GM23338 (cell line): ENCODE measurements around the gene GPR171. TPM values are rescaled to one million over a fixed set of nuclear protein-coding genes. Genes with fewer than 3 reads are reported as not detected.

Experiments
- ATAC-seq: fragments of 200-7000 bp; cut with Tn5 transposase; 3 replicates; pipeline ENCODE4 v1.9.1; 2020
- DNase-seq: peaks from one replicate; pipeline ENCODE4 v3.0.0-alpha.2; 2015; ENCODE audit warnings: low spot score
- H2AFZ ChIP-seq: fragments of 200-600 bp; sonication (generic); 2 replicates; pipeline ENCODE4 v1.8.0; 2016; ENCODE audit warnings: antibody characterized with exemption, mild to moderate bottlenecking, moderate library complexity
- H3F3A ChIP-seq: fragments of 200-600 bp; sonication (generic); replicated peaks from 2 replicates; pipeline ENCODE4 v1.8.0; 2017; ENCODE audit warnings: antibody characterized with exemption, mixed run types, low read depth
- H3K27ac ChIP-seq: fragments of 200-600 bp; sonication (generic); 2 replicates; pipeline ENCODE4 v1.6.1; 2016; ENCODE audit warnings: low read depth
- H3K27me3 ChIP-seq: fragments of 200-600 bp; sonication (generic); 2 replicates; pipeline ENCODE4 v1.8.0; 2016; ENCODE audit warnings: mild to moderate bottlenecking, mixed run types, moderate library complexity; ENCODE audit not compliant: insufficient read depth
- H3K36me3 ChIP-seq: fragments of 200-600 bp; sonication (generic); 2 replicates; pipeline ENCODE4 v1.8.0; 2016; ENCODE audit warnings: mild to moderate bottlenecking; ENCODE audit not compliant: insufficient read depth
- H3K4me1 ChIP-seq: fragments of 200-600 bp; sonication (generic); 2 replicates; pipeline ENCODE4 v1.8.0; 2016; ENCODE audit warnings: mild to moderate bottlenecking, moderate library complexity; ENCODE audit not compliant: insufficient read depth
- H3K4me2 ChIP-seq: fragments of 200-600 bp; sonication (generic); 2 replicates; pipeline ENCODE4 v1.7.1; 2017; ENCODE audit warnings: mixed run types
- H3K4me3 ChIP-seq: fragments of 200-600 bp; sonication (generic); 2 replicates; pipeline ENCODE4 v1.6.1; 2016; ENCODE audit warnings: mixed run types
- H3K79me2 ChIP-seq: fragments of 200-600 bp; sonication (generic); replicated peaks from 2 replicates; pipeline ENCODE4 v1.8.0; 2017; ENCODE audit warnings: mild to moderate bottlenecking; ENCODE audit not compliant: insufficient read depth
- H3K9me2 ChIP-seq: fragments of 200-600 bp; sonication (generic); 2 replicates; pipeline ENCODE4 v1.8.0; 2017; ENCODE audit not compliant: insufficient read depth
- H4K20me1 ChIP-seq: fragments of 200-600 bp; sonication (generic); replicated peaks from 2 replicates; pipeline ENCODE4 v1.8.0; 2017; ENCODE audit warnings: mild to moderate bottlenecking; ENCODE audit not compliant: insufficient read depth
- H3K27ac Mint-ChIP-seq: 2 replicates; pipeline ENCODE4 v1.8.0; 2020; ENCODE audit warnings: inconsistent platforms, mild to moderate bottlenecking, moderate library complexity, mixed read lengths
- H3K27me3 Mint-ChIP-seq: 3 replicates; pipeline ENCODE4 v1.8.0; 2022; ENCODE audit warnings: low read depth, mild to moderate bottlenecking, moderate library complexity, mixed read lengths, inconsistent platforms; ENCODE audit not compliant: insufficient read depth, poor library complexity
- H3K36me3 Mint-ChIP-seq: 3 replicates; pipeline ENCODE4 v1.8.0; 2021; ENCODE audit warnings: low read depth, mild to moderate bottlenecking, inconsistent platforms, moderate library complexity, mixed read lengths
- H3K4me1 Mint-ChIP-seq: 3 replicates; pipeline ENCODE4 v1.8.0; 2020; ENCODE audit warnings: mild to moderate bottlenecking, inconsistent platforms, mixed read lengths
- H3K4me3 Mint-ChIP-seq: 3 replicates; pipeline ENCODE4 v1.8.0; 2021; ENCODE audit warnings: moderate library complexity, mild to moderate bottlenecking, inconsistent platforms, mixed read lengths
- H3K9me3 Mint-ChIP-seq: 3 replicates; pipeline ENCODE4 v1.8.0; 2020; ENCODE audit warnings: moderate library complexity, mild to moderate bottlenecking, inconsistent platforms, mixed read lengths
- EZH2phosphoT487 ChIP-seq: fragments of 200-600 bp; sonication (generic); IDR thresholded peaks from one replicate; pipeline ENCODE4 v1.8.1; 2018; ENCODE audit warnings: antibody characterized with exemption; ENCODE audit not compliant: unreplicated experiment
- JUNB ChIP-seq: IDR thresholded peaks from one replicate; pipeline ENCODE4 v1.6.1; 2016; ENCODE audit warnings: antibody characterized with exemption; ENCODE audit not compliant: unreplicated experiment
- POLR2AphosphoS5 ChIP-seq: IDR thresholded peaks from 2 replicates; pipeline ENCODE4 v1.6.1; 2016; ENCODE audit warnings: antibody characterized with exemption, low read depth
- ZNF331 ChIP-seq: fragments of 250-450 bp; sonication (Bioruptor Pico); IDR thresholded peaks from 2 replicates; pipeline ENCODE4 v1.5.0; 2020; ENCODE audit warnings: low read depth, mild to moderate bottlenecking, moderate library complexity
- polyA plus RNA-seq: library from polyadenylated mRNA; unstranded; fragments of >200 nt; fragmentation: Nextera tagmentation; extraction: Ambion mirVana; gene quantifications from 2 replicates; pipeline ENCODE4 v1.2.1, GENCODE V29; 2016
- total RNA-seq: library from RNA; depleted of rRNA; stranded (reverse); fragments of >200 nt; shearing (Covaris generic); gene quantifications from 2 replicates; pipeline ENCODE4 v1.2.3, GENCODE V29; 2014
- TF ChIP-seq, protein P1 (sequence below), 2 experiments: fragments of 200-600 bp in 1 of 2; sonication (generic) in 1 of 2; conservative IDR thresholded peaks; 2 replicates each; pipeline versions ENCODE4 v1.5.1 to v1.6.1; 2016 to 2017; ENCODE audit warnings: antibody characterized with exemption in 2 of 2, low read depth in 2 of 2, mild to moderate bottlenecking in 2 of 2, moderate library complexity in 1 of 2
- TF ChIP-seq, protein P2 (sequence below): IDR thresholded peaks from 2 replicates; pipeline ENCODE4 v1.6.1; 2016; ENCODE audit warnings: antibody characterized with exemption
- TF ChIP-seq, protein P3 (sequence below): fragments of 250-450 bp; sonication (Bioruptor Pico); IDR thresholded peaks from 2 replicates; pipeline ENCODE4 v1.5.0; 2020; ENCODE audit warnings: mild to moderate bottlenecking, moderate library complexity

The GPR171 gene
- total and polyA plus RNA-seq, 2 experiments from 2014 or later, result 3.4 TPM; not detected in 1

DNA sequence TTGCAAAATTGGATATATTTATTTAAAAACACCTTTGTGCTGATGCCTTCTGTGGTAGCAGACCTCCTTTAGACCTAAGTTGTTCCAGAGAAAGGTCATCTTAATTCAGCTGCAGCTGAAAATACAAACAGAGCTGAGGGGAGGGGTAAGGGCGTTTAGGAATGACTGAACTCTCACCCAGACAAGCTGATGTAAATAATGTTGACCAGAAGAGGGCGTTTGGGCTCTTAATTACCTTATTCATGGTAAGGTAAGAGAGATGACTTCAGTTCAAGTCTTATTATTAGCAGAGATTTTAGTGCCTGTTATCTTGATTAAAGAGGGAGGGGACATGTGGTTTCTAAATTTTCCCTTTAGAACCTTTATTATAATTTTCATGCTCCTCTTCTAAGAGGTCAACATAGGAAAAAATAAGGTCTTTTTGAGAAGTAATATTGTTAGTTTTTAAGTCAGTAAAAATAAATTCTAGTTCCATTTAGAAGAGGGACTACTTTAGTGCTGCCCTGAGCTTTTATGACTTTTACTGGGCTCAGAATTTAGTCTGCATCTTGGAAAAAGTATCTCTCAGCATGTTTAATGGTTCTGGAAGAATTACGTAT lies 46.3 kb downstream of the GPR171 start:
- no peak overlapping the region for H2AFZ ChIP-seq
- Mint-ChIP-seq H3K9me3 (no peaks in the 10 kb centered on the region), H3K36me3 (peaks cover 6% of the 10 kb centered on the region; the same call in 1 of the 3 replicates), H3K27me3 (no peaks in the 10 kb centered on the region), H3K4me3 (no peak overlapping the region), H3K27ac (no peak overlapping the region), H3K4me1 (peaks cover 16% of the 10 kb centered on the region)
- H3K27ac ChIP-seq, result no peak overlapping the region
- no peak overlapping the region for H3K4me3 ChIP-seq
- H4K20me1 ChIP-seq, result no peaks in the 10 kb centered on the region
- H3F3A ChIP-seq, result no peaks in the 10 kb centered on the region
- DNase-seq (peak; percentile 92), ATAC-seq (peak; percentile 93)
- H3K27me3 ChIP-seq, result no peaks in the 10 kb centered on the region
- no peak for TF ChIP-seq JUNB
- TF ChIP-seq, protein P1, sequence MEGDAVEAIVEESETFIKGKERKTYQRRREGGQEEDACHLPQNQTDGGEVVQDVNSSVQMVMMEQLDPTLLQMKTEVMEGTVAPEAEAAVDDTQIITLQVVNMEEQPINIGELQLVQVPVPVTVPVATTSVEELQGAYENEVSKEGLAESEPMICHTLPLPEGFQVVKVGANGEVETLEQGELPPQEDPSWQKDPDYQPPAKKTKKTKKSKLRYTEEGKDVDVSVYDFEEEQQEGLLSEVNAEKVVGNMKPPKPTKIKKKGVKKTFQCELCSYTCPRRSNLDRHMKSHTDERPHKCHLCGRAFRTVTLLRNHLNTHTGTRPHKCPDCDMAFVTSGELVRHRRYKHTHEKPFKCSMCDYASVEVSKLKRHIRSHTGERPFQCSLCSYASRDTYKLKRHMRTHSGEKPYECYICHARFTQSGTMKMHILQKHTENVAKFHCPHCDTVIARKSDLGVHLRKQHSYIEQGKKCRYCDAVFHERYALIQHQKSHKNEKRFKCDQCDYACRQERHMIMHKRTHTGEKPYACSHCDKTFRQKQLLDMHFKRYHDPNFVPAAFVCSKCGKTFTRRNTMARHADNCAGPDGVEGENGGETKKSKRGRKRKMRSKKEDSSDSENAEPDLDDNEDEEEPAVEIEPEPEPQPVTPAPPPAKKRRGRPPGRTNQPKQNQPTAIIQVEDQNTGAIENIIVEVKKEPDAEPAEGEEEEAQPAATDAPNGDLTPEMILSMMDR (conservative IDR thresholded peaks at IDR 0.05; ENCODE audit: low read depth in 2 of 2), result peak; percentile 63 to 68
- no peak overlapping the region for H3K4me2 ChIP-seq
- no peaks in the 10 kb centered on the region for H3K9me2 ChIP-seq
- H3K79me2 ChIP-seq, result no peaks in the 10 kb centered on the region; the same call in 1 of the 2 replicates
- H3K36me3 ChIP-seq, result 0 out of 2 replicates have a peak, but pooled peaks cover 6% of the 10 kb centered on the region
- H3K4me1 ChIP-seq, result no peaks in the 10 kb centered on the region

DNA sequence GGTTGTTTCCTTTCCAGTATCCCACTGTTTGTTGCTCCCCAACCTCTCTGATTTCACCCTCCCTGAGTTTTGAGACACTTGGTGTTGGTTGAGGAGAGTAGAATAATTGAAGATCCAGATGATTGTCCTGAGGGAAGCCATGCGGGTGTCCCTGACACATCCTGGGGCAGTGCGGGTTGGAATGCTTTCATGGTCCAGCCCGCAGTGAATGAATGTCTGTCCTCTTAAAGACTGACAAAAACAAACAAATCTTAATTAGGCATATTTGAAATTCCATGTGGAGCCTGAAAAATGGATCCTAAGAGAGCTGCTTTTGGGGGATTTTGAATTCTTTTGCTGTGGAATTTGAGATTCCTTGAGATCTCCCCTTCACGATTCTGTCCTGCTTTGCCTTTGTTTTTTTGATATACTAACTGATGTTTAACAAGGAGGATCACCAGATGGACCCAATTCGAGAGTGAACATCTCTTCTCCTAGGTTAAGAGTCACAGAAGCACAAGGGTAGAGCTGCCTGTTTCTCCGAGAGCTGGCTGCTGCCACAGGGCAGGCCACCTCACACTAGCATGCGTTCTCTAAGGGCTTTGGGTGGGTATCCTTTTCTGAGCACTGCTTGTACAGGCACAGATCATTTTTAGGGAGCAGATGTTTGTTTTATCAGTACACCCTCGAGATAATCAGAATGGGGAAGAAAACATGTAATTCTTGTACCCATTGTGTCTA lies 47.4 kb downstream of the GPR171 start:
- Histone ChIP-seq H3K36me3 (0 out of 2 replicates have a peak, but pooled peaks cover 6% of the 10 kb centered on the region), H3K4me3 (no peak overlapping the region), H4K20me1 (no peaks in the 10 kb centered on the region), H3K4me1 (no peaks in the 10 kb centered on the region), H3K4me2 (no peak overlapping the region), H3K27me3 (no peaks in the 10 kb centered on the region), H3K27ac (peak overlapping the region; percentile 84; the same call in 1 of the 2 replicates), H2AFZ (no peak overlapping the region), H3K9me2 (no peaks in the 10 kb centered on the region), H3F3A (no peaks in the 10 kb centered on the region), H3K79me2 (peaks cover 6% of the 10 kb centered on the region; the same call in 1 of the 2 replicates)
- Mint-ChIP-seq H3K36me3 (peaks cover 6% of the 10 kb centered on the region; the same call in 1 of the 3 replicates), H3K9me3 (no peaks in the 10 kb centered on the region), H3K27me3 (no peaks in the 10 kb centered on the region), H3K4me1 (peaks cover 16% of the 10 kb centered on the region), H3K27ac (peak overlapping the region; percentile 53), H3K4me3 (no peak overlapping the region)
- ATAC-seq (peak; percentile 64), DNase-seq (peak; percentile 56)
- no peak for TF ChIP-seq ZNF331
- no peak for TF ChIP-seq JUNB
- TF ChIP-seq, protein P2, sequence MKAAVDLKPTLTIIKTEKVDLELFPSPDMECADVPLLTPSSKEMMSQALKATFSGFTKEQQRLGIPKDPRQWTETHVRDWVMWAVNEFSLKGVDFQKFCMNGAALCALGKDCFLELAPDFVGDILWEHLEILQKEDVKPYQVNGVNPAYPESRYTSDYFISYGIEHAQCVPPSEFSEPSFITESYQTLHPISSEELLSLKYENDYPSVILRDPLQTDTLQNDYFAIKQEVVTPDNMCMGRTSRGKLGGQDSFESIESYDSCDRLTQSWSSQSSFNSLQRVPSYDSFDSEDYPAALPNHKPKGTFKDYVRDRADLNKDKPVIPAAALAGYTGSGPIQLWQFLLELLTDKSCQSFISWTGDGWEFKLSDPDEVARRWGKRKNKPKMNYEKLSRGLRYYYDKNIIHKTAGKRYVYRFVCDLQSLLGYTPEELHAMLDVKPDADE, result no peak
- TF ChIP-seq POLR2AphosphoS5, result no peak
- no peak for TF ChIP-seq EZH2phosphoT487
- TF ChIP-seq, protein P3, sequence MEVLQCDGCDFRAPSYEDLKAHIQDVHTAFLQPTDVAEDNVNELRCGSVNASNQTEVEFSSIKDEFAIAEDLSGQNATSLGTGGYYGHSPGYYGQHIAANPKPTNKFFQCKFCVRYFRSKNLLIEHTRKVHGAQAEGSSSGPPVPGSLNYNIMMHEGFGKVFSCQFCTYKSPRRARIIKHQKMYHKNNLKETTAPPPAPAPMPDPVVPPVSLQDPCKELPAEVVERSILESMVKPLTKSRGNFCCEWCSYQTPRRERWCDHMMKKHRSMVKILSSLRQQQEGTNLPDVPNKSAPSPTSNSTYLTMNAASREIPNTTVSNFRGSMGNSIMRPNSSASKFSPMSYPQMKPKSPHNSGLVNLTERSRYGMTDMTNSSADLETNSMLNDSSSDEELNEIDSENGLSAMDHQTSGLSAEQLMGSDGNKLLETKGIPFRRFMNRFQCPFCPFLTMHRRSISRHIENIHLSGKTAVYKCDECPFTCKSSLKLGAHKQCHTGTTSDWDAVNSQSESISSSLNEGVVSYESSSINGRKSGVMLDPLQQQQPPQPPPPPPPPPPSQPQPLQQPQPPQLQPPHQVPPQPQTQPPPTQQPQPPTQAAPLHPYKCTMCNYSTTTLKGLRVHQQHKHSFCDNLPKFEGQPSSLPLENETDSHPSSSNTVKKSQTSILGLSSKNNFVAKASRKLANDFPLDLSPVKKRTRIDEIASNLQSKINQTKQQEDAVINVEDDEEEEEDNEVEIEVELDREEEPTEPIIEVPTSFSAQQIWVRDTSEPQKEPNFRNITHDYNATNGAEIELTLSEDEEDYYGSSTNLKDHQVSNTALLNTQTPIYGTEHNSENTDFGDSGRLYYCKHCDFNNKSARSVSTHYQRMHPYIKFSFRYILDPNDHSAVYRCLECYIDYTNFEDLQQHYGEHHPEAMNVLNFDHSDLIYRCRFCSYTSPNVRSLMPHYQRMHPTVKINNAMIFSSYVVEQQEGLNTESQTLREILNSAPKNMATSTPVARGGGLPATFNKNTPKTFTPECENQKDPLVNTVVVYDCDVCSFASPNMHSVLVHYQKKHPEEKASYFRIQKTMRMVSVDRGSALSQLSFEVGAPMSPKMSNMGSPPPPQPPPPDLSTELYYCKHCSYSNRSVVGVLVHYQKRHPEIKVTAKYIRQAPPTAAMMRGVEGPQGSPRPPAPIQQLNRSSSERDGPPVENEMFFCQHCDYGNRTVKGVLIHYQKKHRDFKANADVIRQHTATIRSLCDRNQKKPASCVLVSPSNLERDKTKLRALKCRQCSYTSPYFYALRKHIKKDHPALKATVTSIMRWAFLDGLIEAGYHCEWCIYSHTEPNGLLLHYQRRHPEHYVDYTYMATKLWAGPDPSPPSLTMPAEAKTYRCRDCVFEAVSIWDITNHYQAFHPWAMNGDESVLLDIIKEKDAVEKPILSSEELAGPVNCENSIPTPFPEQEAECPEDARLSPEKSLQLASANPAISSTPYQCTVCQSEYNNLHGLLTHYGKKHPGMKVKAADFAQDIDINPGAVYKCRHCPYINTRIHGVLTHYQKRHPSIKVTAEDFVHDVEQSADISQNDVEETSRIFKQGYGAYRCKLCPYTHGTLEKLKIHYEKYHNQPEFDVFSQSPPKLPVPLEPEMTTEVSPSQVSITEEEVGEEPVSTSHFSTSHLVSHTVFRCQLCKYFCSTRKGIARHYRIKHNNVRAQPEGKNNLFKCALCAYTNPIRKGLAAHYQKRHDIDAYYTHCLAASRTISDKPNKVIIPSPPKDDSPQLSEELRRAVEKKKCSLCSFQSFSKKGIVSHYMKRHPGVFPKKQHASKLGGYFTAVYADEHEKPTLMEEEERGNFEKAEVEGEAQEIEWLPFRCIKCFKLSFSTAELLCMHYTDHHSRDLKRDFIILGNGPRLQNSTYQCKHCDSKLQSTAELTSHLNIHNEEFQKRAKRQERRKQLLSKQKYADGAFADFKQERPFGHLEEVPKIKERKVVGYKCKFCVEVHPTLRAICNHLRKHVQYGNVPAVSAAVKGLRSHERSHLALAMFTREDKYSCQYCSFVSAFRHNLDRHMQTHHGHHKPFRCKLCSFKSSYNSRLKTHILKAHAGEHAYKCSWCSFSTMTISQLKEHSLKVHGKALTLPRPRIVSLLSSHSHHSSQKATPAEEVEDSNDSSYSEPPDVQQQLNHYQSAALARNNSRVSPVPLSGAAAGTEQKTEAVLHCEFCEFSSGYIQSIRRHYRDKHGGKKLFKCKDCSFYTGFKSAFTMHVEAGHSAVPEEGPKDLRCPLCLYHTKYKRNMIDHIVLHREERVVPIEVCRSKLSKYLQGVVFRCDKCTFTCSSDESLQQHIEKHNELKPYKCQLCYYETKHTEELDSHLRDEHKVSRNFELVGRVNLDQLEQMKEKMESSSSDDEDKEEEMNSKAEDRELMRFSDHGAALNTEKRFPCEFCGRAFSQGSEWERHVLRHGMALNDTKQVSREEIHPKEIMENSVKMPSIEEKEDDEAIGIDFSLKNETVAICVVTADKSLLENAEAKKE, result no peak
